Epithelial cell of esophagus (primary cell): ENCODE data around the gene WDR89.
A peak's percentile ranks its signal among the peaks of the same experiment; 100 is the strongest.

ENCODE experiments used
- DNase-seq: peaks from one replicate; pipeline ENCODE4 v3.0.0; 2010; ENCODE audit warnings: low read depth
- H3K4me3 ChIP-seq: 2 replicates; pipeline ENCODE4 v1.5.1; 2011; ENCODE audit warnings: mild to moderate bottlenecking, low read length, control low read depth
- TF ChIP-seq, protein P1 (sequence below): IDR thresholded peaks from 2 replicates; pipeline ENCODE4 v1.5.1; 2011; ENCODE audit warnings: low read depth, mild to moderate bottlenecking, low read length, control low read depth, inconsistent platforms; ENCODE audit not compliant: insufficient read depth; ENCODE audit errors: missing control alignments

WDR89 gene, protein sequence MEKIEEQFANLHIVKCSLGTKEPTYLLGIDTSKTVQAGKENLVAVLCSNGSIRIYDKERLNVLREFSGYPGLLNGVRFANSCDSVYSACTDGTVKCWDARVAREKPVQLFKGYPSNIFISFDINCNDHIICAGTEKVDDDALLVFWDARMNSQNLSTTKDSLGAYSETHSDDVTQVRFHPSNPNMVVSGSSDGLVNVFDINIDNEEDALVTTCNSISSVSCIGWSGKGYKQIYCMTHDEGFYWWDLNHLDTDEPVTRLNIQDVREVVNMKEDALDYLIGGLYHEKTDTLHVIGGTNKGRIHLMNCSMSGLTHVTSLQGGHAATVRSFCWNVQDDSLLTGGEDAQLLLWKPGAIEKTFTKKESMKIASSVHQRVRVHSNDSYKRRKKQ

DNA sequence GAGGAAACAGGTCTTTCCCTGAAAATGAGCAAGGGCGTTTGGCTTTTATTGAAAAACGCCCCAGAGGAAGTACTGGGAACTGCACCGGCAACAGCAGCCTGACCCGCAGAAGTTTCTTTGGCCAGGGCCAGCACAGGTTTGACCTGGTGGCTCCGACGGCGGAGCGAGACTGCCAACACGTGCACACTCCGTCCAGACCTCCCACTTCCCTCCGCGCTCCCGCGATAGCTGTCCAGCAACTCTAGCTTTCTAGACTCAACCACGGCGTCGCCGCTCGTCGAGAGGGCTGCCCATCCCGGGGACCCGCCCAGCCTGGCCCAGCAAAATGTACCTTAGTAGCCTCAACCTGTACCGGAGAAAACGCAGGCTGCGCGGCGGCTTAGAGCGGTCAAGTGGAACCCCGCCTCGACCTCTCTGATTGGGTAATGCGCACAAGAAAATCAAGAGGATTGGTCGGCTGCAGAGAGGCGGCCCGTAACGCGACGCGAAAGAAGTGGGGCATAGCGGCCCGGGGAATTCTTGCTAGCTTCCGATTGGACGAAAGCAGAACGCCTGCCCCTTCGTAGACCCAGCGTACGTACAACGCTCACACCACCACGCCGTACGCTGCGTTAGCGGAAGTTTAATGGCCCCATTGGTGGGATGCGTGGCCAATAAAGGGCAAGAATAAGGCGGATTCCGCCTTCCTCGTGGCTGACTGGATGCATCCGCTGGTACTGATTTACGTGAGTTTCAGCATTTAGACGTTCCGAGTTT is at the start of gene WDR89:
WDR89 (minus strand) TSS at position 399 of the 756 bp plus-strand sequence. CDS start 41,929 bp downstream, outside the sequence.
- peak within 1 kb of the TSS; percentile 83 for H3K4me3 ChIP-seq
- peak; percentile 100 for DNase-seq
- TF ChIP-seq, protein P1, sequence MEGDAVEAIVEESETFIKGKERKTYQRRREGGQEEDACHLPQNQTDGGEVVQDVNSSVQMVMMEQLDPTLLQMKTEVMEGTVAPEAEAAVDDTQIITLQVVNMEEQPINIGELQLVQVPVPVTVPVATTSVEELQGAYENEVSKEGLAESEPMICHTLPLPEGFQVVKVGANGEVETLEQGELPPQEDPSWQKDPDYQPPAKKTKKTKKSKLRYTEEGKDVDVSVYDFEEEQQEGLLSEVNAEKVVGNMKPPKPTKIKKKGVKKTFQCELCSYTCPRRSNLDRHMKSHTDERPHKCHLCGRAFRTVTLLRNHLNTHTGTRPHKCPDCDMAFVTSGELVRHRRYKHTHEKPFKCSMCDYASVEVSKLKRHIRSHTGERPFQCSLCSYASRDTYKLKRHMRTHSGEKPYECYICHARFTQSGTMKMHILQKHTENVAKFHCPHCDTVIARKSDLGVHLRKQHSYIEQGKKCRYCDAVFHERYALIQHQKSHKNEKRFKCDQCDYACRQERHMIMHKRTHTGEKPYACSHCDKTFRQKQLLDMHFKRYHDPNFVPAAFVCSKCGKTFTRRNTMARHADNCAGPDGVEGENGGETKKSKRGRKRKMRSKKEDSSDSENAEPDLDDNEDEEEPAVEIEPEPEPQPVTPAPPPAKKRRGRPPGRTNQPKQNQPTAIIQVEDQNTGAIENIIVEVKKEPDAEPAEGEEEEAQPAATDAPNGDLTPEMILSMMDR, result peak; percentile 76

DNA sequence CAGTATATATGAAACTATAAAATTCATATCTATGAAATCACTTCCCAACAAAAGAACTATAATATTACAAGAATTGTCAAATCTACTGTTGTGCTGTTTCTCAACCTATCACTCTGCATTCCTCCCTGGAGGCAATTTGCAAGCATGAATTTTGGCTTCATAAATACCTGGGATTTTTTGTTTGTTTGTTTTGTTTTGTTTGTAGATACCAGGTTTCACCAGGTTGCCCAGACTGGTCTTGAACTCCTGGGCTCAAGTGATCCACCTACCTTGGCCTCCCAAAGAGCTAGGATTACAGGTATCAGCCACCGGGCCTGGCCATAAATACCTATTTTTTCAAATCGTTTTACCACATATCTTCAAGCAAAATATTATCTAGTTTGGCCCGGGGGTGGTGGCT is 47.5 kb upstream of the WDR89 start:
- TF ChIP-seq, protein P1, result no peak
- DNase-seq, result no peak
- no peak overlapping the region for H3K4me3 ChIP-seq

DNA sequence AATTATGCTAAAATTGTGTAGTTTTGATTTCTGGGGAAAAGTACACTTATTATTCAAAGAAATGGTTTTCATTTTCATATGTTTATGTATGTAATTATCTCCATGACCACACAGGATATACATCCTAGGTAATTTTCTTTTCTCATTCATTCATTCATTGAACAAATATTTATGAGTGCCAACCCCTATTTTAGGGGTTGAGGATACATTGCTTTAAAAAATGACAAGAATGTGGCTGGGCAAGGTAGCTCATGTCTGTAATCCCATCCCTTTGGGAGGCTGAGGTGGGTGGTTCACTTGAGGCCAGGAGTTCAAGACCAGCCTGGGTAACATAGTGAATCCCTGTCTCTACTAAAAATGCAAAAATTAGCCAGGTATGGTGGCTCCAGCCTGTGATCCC is 45.3 kb upstream of the WDR89 start:
- peak; percentile 20 for DNase-seq
- H3K4me3 ChIP-seq, result no peak overlapping the region
- TF ChIP-seq, protein P1, result no peak

- TF ChIP-seq, protein P1, result no peak
- no peak overlapping the region for H3K4me3 ChIP-seq
- no peak for DNase-seq
These were observed 43.7 kb upstream of the WDR89 start for GRCh38 chr14:63685401-63685800.

DNA sequence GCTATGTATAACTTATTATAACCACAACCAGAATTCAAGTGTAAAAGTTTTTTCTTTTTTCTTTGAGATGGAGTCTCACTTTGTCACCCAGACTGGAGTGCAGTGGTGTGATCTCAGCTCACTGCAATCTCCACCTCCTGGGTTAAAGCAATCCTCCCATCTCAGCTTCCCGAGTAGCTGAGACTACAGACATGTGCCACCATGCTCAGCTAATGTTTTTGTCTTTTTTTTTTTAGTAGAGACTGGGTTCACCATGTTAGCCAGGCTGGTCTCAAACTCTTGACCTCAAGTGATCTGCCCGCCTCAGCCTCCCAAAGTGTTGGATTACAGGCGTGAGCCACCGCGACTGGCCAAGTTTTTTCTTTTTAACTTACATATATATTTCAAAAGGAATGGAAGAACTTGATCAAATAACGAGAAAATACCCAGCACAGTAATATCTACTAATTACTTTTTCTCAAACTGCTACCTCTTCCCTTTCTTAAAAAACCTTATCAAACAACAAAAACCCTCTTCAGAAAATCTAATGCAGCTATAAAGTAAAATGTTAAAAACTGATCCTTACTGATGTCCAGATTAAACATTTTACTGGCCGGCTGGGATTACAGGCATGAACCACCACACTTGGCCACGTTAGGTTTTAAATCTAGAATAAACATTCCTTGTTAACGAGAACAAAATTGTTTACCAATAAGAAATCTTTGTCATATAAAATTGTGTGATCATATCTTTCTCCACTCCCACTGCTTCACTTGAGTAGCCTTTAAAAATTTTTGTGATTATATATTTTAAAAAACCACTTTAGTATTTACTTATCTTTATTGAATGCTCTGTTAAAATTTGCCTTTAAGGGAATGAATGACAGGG is 41.3 kb upstream of the WDR89 start:
- TF ChIP-seq, protein P1, result no peak
- no peak overlapping the region for H3K4me3 ChIP-seq

GRCh38 chr14:63678536-63678935 is 36.9 kb upstream of the WDR89 start:
- no peak for DNase-seq
- TF ChIP-seq, protein P1, result no peak
- no peak overlapping the region for H3K4me3 ChIP-seq

More for the DNA sequence above, 41.3 kb upstream of the WDR89 start:
- DNase-seq, result no peak
